ENCODE measurements around the gene MIPOL1. TPM values are rescaled to one million over a fixed set of nuclear protein-coding genes. Genes with fewer than 3 reads are reported as not detected.

The MIPOL1 gene
- total and polyA plus RNA-seq, 2 experiments from 2014 or later, result 16.6 to 24.8 TPM

GRCh38 chr14:37406095-37406494 is 208.4 kb downstream of the MIPOL1 start:
- Histone ChIP-seq H3K9me2 (ENCODE audit: insufficient read depth) (no peaks in the 10 kb centered on the region), H3K27me3 (ENCODE audit: insufficient read depth) (no peaks in the 10 kb centered on the region), H3K27ac (ENCODE audit: low read depth) (no peak overlapping the region), H4K20me1 (replicated peaks; ENCODE audit: insufficient read depth) (no peaks in the 10 kb centered on the region), H3K79me2 (replicated peaks; ENCODE audit: insufficient read depth) (no peaks in the 10 kb centered on the region), H3K4me1 (ENCODE audit: insufficient read depth) (no peaks in the 10 kb centered on the region), H2AFZ (no peak overlapping the region), H3K4me3 (no peak overlapping the region), H3K4me2 (no peak overlapping the region), H3K36me3 (ENCODE audit: insufficient read depth) (no peaks in the 10 kb centered on the region), H3F3A (replicated peaks; ENCODE audit: low read depth) (no peaks in the 10 kb centered on the region)
- no peak for ATAC-seq
- Mint-ChIP-seq H3K4me3 (no peak overlapping the region), H3K27me3 (ENCODE audit: insufficient read depth, low read depth, poor library complexity) (no peaks in the 10 kb centered on the region), H3K9me3 (no peaks in the 10 kb centered on the region), H3K4me1 (peaks cover 4% of the 10 kb centered on the region; the same call in 2 of the 3 replicates), H3K36me3 (ENCODE audit: low read depth) (no peaks in the 10 kb centered on the region), H3K27ac (no peak overlapping the region)
- TF ChIP-seq JUNB (IDR thresholded peaks at IDR 0.05; ENCODE audit: unreplicated experiment) (no peak), EZH2 (IDR thresholded peaks at IDR 0.05; ENCODE audit: low read depth, unreplicated experiment) (no peak), POLR2AphosphoS5 (IDR thresholded peaks at IDR 0.05; ENCODE audit: low read depth) (no peak), REST (IDR thresholded peaks at IDR 0.05; ENCODE audit: unreplicated experiment) (no peak)
- DNase-seq (ENCODE audit: low spot score), result no peak

GRCh38 chr14:37411079-37411735 is 213.5 kb downstream of the MIPOL1 start:
- no peaks in the 10 kb centered on the region for H3K27me3 ChIP-seq (ENCODE audit: insufficient read depth)
- DNase-seq (ENCODE audit: low spot score), result no peak
- no peak for TF ChIP-seq EZH2phosphoT487 (IDR thresholded peaks at IDR 0.05; ENCODE audit: unreplicated experiment)
- no peak for TF ChIP-seq NANOG (IDR thresholded peaks at IDR 0.05; ENCODE audit: borderline replicate concordance)
- no peak for TF ChIP-seq REST (IDR thresholded peaks at IDR 0.05; ENCODE audit: unreplicated experiment)
- no peak for TF ChIP-seq JUNB (IDR thresholded peaks at IDR 0.05; ENCODE audit: unreplicated experiment)
- no peak for TF ChIP-seq CREB1 (CRISPR knock-in tag; IDR thresholded peaks at IDR 0.05; ENCODE audit: low read depth)
- TF ChIP-seq STAT1 (IDR thresholded peaks at IDR 0.05; ENCODE audit: unreplicated experiment), result no peak

More at GRCh38 chr14:37411079-37411735, 213.5 kb downstream of the MIPOL1 start:
- Histone ChIP-seq H3K4me1 (ENCODE audit: insufficient read depth) (no peaks in the 10 kb centered on the region), H3F3A (replicated peaks; ENCODE audit: low read depth) (no peaks in the 10 kb centered on the region), H2AFZ (no peak overlapping the region), H3K4me2 (no peak overlapping the region), H3K4me3 (no peak overlapping the region), H3K79me2 (replicated peaks; ENCODE audit: insufficient read depth) (no peaks in the 10 kb centered on the region), H3K9me2 (ENCODE audit: insufficient read depth) (no peaks in the 10 kb centered on the region), H4K20me1 (replicated peaks; ENCODE audit: insufficient read depth) (no peaks in the 10 kb centered on the region), H3K27ac (ENCODE audit: low read depth) (no peak overlapping the region), H3K36me3 (ENCODE audit: insufficient read depth) (no peaks in the 10 kb centered on the region)
- Mint-ChIP-seq H3K27me3 (ENCODE audit: insufficient read depth, low read depth, poor library complexity) (no peaks in the 10 kb centered on the region), H3K9me3 (no peaks in the 10 kb centered on the region), H3K36me3 (ENCODE audit: low read depth) (no peaks in the 10 kb centered on the region), H3K4me3 (no peak overlapping the region), H3K27ac (no peak overlapping the region), H3K4me1 (no peaks in the 10 kb centered on the region)
- no peak for ATAC-seq

All from GM23338 (cell line).